A673 (cell line): Measurements from ENCODE around the gene SNCB.

Experiments
- CTCF ChIP-seq: fragments of 300-800, 200-600 bp; sonication (generic); conservative IDR thresholded peaks from 2 replicates; pipeline ENCODE4 v1.5.1; 2017; ENCODE audit warnings: low read depth, mild to moderate bottlenecking, antibody characterized with exemption, low read length, moderate library complexity, mixed read lengths
- EZH2 ChIP-seq: fragments of 200-600 bp; sonication (generic); IDR thresholded peaks from 2 replicates; pipeline ENCODE4 v1.6.1; 2017; ENCODE audit warnings: borderline replicate concordance, low read depth, mild to moderate bottlenecking, mixed read lengths, antibody characterized with exemption, low read length; ENCODE audit not compliant: poor library complexity, severe bottlenecking

- TF ChIP-seq CTCF (no peak), EZH2 (no peak)
These were observed 1.3 kb upstream of the SNCB start for GRCh38 chr5:176631383-176632200.
